Measurements from ENCODE around the gene CETN1.

The CETN1 gene

DNA sequence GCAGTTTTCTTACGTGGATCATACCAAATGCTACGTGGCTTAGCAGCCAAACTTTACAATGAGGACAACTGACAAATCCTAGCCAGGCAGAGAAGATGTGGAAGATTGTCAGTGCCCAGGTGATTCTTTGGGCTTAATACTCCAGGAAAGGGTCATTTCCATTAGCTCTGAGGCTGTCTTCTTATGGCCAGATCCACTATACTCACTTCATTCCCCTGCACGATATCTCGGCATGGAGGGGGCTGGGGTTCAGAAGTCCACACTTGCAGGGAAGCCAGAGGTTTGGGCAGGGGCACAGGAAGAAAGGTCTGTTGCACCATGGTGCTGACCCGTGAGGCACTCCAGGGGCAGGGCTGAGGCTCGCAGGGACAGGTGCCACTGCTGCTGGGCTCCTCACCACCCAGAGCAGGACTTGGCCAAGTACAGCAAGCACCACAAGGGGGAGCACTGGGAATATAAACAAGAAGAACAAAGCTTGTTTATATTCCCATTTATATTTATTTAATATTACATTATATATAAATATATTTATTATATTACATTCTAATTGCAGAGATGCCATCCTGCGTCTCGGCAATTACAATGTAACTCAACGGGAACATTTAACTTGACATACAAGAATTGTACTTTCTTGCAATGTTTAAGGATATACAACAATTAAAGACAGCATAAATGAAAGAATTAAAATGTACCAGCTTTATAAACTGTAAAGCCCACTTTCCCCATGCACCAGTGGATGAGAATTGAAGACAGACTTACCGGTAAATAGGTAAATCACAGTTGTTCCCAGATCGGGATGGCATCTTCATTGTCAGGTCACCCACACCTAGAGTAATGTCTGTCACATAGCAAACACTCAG is 43.8 kb downstream of the CETN1 start:
- DNase-seq (ENCODE audit: low spot score): no peak

DNA sequence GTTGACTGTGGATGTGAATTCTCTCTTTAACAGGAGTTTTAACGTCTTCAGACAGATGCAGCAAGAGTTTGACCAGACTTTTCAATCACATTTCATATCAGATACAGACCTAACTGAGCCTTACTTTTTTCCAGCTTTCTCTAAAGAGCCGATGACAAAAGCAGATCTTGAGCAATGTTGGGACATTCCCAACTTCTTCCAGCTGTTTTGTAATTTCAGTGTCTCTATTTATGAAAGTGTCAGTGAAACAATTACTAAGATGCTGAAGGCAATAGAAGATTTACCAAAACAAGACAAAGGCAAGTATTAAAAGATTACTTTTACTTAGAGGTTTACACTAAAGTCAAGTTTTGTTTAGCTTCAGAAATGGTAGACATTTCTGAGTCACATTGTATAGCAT is 47.1 kb downstream of the CETN1 start:
- DNase-seq (ENCODE audit: low spot score): no peak

DNA sequence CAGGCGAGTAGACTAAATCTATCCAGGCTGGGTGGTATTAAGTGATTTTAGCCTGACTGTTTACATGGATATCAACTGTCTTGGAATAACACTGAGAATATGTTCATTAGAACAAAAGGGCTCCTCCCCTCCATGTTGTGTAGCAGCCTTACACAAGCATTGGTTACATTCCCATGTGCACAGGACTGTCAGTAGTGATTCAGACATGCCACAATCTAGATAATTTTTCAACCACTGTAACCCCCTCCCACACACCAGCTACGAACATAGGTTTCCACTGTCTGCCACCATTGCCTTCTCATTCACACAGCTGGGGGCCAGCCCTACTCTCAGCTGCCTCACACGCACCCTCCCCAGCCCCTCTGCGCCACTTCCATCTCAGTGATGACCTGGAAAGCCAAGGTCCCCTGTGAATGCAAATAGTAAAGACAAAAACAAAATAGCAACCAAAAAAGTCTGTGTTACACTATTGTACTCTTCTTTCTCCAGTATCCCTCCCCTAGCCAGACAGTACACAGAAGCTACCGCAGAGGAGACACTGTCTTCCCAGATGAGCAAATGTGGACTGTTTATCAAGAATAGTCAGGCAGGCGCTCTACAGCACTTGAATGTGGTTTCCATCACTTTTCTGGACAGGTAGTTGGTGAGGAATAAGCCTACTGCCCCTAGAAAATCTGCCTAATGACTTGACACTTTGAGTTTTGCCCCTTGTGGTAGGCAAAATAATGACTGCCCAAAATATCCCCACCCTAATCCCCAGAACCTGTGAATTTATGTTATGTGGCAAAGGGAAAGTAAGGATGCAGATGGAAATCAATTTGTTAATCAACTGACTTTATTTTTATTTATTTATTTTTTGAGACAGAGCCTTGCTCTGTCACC is 49.3 kb downstream of the CETN1 start:
- DNase-seq (ENCODE audit: low spot score): no peak

DNA sequence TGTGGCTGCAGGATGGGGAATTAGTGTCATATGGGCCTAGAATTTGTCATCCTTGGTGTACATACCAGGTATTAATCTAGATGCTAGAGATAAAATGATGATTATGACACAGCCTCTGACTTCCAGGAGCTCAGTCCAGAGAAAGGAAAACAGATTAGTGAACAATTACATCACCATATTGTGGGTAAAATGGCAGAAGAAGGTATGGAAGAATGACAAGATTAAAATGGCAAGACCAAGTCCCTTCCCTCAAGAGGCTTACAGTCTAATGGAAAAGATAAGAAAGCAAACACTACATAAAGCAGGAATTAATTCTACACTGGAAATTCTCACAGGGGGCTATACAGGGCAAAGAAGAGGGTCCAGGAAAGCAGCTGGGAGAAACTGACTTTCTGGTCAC is 51.4 kb downstream of the CETN1 start:
- DNase-seq (ENCODE audit: low spot score): no peak
